Measurements from ENCODE around the gene TRPV6. TPM values are rescaled to one million over a fixed set of nuclear protein-coding genes. Genes with fewer than 3 reads are reported as not detected.

The TRPV6 gene
- polyA plus RNA-seq, 1 donor from 2014 or later, result not detected

DNA sequence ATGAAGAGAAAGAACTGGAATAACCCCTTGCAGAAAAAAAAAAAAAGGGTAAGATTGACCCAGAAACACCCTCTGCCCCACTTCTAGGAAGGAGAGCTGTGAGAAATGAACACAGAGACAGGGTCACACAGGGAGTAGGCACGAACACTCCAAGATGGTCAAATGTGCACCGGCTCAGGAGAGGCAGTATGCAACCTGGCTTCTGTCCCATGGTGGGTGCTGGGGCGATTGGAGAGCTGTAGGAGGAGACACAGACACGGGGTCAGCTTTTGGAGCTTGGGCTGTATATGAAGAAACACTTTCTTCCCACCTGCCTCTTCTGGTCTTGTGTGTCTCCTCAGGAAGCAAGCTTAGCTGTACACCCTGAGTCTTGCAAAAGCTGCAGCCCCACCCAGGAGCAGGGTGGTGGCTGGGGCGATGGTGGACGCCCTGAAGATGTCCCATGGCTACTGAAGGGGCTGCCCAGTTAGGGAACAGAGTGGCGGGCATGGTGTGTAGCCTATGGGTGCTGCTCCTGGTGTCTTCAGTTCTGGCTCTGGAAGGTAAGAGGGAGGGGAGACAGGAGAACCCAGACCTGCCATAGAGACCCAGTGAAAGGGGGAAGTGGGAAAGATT, 22.7 kb downstream of the TRPV6 start:
- Mint-ChIP-seq H3K4me3 (no peak overlapping the region), H3K9me3 (no peaks in the 10 kb centered on the region), H3K36me3 (peaks cover 10% of the 10 kb centered on the region), H3K4me1 (peaks cover 0 to 5% (median 3%) of the 10 kb centered on the region in 3 donors), H3K27ac (no peak overlapping the region), H3K27me3 (no peaks in the 10 kb centered on the region)

DNA sequence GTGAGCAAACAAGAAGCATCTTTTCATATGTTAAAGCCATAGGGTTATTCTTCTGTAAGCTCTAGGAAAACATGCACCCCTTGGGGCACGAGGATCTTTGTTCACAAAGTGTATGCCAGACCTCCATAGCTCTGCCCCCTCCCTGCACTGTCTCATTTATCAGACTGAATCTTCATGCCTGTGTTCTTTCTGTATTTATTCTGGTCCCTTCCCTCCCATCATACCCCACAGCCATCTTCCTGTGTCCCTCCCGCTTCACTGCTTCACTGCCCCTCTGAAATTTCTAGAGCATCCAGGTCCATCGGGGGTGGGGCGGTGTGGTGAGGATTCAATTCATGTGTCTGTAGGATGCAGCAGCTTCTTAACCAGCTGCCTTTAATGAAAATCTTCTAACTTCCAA, 23.2 kb downstream of the TRPV6 start:
- no peak overlapping the region for H3K4me3 Mint-ChIP-seq

DNA sequence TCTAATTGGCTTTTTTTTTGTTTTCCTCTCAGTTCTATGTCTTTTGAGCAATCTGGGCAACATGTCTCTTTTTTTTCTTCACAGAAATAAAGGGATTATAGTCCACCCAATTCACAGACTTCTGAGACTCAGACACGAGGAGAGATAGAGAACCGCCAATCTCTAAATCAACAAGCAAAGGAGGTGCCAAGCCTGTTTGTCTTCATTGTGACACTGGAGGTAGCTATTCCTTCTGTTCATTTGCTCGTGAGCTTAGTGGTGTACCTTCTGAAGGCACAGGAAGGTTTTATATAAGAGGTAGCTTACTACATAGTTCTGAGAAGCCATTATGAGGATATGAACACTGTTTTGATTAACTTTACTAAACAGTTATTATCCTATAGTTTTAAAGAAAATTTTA, 24.6 kb downstream of the TRPV6 start:
- Mint-ChIP-seq H3K4me3 (no peak overlapping the region), H3K36me3 (peaks cover 9% of the 10 kb centered on the region), H3K27me3 (peaks cover 1% of the 10 kb centered on the region), H3K9me3 (no peaks in the 10 kb centered on the region), H3K4me1 (peaks cover 4 to 12% (median 6%) of the 10 kb centered on the region in 3 donors), H3K27ac (peak overlapping the region in 1 of 3 donors; percentile 9)

More for the DNA sequence above, 23.2 kb downstream of the TRPV6 start:
- Mint-ChIP-seq H3K27ac (no peak overlapping the region), H3K36me3 (peaks cover 10% of the 10 kb centered on the region), H3K9me3 (no peaks in the 10 kb centered on the region), H3K4me1 (peaks cover 0 to 5% (median 3%) of the 10 kb centered on the region in 3 donors), H3K27me3 (no peaks in the 10 kb centered on the region)

DNA sequence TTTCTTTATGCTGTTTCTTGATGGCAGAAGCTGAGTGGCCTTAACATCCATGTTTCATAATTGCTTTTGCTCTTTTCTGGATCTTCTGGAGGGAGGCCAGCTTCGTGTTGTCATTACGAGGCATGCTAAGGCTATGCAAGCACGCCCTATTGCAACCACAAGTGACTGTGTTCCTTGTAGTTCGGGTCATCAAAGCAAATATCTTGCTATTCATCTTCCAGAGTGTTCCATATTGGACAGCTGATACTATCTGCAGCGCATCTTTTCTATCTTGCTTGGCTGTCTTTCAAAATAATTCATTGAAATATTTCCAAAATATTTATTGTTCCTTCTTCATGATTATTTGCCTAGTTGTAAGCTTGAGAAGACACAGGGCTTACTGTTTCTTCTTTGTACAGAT, 25.7 kb downstream of the TRPV6 start:
- Mint-ChIP-seq H3K27ac (no peak overlapping the region), H3K4me3 (no peak overlapping the region), H3K9me3 (no peaks in the 10 kb centered on the region), H3K4me1 (peaks cover 6 to 16% (median 9%) of the 10 kb centered on the region in 3 donors), H3K36me3 (peaks cover 9% of the 10 kb centered on the region), H3K27me3 (peaks cover 1% of the 10 kb centered on the region)

DNA sequence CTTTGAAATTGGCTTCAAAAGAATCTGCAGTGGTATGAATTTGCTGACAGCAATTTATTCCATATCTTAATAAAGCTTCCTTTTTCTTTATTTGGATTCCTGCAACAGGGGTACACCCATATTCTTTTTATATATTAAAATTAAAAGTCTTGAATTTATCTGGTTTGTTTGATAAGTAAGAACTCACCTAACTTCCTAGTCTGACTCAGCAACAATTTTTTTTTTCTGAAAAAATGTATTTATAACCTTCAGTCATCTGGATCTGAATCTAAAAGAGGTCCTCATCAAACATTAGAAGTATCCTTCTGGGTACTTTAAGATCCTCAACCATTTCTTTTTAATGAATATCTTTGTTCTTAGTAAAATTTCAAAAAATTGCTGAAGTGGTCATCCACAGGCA, 26.1 kb downstream of the TRPV6 start:
- H3K4me3 Mint-ChIP-seq, result no peak overlapping the region
- H3K9me3 Mint-ChIP-seq, result no peaks in the 10 kb centered on the region
- peaks cover 9% of the 10 kb centered on the region for H3K36me3 Mint-ChIP-seq
- no peak overlapping the region for H3K27ac Mint-ChIP-seq
- peaks cover 1% of the 10 kb centered on the region for H3K27me3 Mint-ChIP-seq
- H3K4me1 Mint-ChIP-seq, result peaks cover 6 to 16% (median 9%) of the 10 kb centered on the region in 3 donors

DNA sequence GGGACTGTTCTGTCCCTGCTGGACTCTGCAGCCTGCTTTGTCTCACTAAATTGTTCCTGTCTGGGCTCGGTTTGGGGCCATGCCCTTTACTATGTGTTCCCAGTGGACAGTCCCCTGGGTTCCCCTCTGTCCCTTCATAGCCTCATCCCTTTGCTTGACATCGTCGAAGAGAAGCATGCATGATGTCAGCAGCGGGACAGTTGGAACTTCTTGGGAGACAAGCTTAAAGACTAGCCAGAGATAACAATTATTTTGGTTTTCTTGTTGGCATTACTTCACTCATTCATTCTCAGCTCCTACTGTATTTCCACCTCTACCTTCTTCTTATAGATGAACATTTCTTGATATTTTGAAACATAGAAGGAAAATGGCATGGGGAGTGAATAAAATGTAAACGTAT, 27.9 kb downstream of the TRPV6 start:
- H3K27me3 Mint-ChIP-seq, result peaks cover 1% of the 10 kb centered on the region
- H3K4me3 Mint-ChIP-seq, result peak overlapping the region in 1 of 4 donors; percentile 72
- peaks cover 11 to 23% (median 13%) of the 10 kb centered on the region in 3 donors for H3K4me1 Mint-ChIP-seq
- H3K27ac Mint-ChIP-seq, result no peak overlapping the region
- H3K36me3 Mint-ChIP-seq, result peaks cover 7% of the 10 kb centered on the region
- H3K9me3 Mint-ChIP-seq, result no peaks in the 10 kb centered on the region

DNA sequence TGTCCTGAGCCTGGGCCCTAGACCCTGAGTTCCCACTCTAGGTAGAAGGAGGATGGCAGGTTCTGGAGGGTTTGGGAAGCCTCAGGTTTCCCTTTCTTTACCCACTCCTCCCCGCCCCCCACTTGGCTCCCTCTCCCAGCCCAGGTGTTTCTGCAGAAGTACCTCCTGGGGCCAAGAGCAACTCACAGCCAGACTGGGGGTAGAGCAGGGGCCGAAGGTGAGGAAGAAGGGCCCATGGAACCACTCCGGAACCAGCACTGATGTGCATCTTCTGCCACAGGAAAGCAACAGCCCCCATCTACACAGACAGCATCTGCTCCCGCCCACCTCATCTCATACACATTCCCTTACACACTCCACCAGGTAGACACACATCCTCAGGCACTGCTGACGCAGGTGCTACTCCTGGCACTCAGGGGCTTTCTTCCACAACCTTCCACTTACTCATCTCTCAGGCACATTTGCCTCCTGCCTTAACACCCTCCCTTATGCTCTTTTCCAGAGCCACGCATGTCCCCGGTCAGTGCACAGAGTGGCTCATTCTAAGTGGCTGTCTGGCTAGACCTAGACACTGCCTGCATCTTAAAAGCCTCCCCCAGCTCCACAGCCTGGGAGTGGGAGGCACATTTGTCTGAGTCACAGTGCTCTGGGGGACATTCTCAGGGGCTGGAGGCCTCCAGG, 28.8 kb downstream of the TRPV6 start:
- H3K36me3 Mint-ChIP-seq, result peaks cover 2% of the 10 kb centered on the region
- peak overlapping the region in 1 of 3 donors; percentile 6 for H3K27ac Mint-ChIP-seq
- peaks cover 11 to 26% (median 13%) of the 10 kb centered on the region in 3 donors for H3K4me1 Mint-ChIP-seq
- no peaks in the 10 kb centered on the region for H3K9me3 Mint-ChIP-seq
- peak overlapping the region in 3 of 4 donors; percentile 72 to 95 (median 85) for H3K4me3 Mint-ChIP-seq
- peaks cover 1% of the 10 kb centered on the region for H3K27me3 Mint-ChIP-seq

DNA sequence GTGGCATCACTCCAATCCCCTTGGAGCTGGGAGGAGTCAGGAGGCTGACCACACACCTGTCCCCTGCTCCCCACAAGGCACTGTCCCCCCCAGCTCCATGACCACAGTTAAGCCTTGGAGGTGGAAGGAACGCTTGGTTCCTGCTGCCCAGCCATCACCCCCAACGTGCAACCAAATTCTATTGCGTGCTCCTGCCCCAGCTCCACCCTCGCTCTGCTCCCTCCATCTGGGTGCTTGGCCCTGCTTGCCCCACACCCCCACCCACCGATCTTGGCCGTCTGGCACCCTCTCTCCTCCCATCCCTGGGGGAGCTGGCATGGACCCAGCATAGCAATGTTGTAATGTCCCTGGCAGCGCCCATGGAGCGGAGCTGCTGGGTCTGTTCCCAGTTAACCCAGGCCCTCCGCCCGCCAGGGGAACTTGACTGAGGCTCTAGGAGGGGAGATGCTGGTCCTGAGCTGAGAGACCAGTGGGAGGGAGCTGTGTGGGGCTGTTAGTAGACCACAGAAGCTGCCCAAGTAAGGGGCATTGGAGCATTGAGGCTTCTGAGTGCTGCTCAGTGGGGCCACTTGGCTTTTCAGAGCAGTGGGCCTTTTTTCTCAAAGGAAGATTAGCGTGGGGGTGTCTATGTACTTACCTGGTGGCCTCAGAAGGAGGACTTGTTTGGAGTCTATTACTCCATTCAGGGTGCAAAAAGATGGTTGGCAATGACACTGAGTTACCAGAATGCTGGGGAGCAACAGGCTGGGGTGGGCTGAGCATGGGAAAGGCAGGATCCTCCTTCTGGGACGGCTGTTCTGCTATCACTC, 29.6 kb downstream of the TRPV6 start:
- H3K9me3 Mint-ChIP-seq, result no peaks in the 10 kb centered on the region
- H3K4me3 Mint-ChIP-seq, result peak overlapping the region; percentile 72 to 95 (median 84)
- H3K27me3 Mint-ChIP-seq, result peaks cover 1% of the 10 kb centered on the region
- peaks cover 2% of the 10 kb centered on the region for H3K36me3 Mint-ChIP-seq
- H3K27ac Mint-ChIP-seq, result peak overlapping the region in 2 of 3 donors; percentile 23 to 76
- H3K4me1 Mint-ChIP-seq, result peaks cover 11 to 29% (median 17%) of the 10 kb centered on the region in 3 donors

DNA sequence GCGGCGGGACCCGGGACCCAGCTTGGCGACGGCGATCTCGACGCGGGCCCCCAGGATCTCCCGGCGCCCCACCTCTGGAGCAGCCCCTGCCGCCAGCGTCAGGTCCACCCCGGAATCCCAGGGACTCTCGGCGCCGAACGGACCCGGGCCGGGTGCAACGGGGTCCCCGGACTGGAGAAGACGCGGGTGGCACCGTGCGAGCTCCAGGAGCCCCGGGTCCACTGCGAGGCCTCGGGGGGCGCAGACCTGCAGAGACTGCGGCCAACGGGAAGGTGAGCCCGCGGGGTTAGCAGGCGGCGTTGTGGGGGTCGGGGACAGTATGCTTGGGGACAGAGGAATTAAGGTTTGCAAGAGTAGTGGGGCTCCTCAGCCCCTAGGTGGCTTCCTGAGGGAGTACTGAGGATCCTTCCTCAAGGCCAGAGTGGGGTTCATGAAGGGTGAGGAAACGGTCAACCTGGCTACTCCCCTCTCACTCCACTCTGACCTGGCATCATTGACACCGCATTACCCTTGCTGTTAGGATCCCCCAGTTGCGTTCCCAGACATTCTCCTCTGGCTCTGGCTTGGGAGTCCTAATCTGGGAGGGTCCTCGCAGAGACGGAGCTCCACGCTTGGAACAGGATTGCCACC, 30.3 kb downstream of the TRPV6 start:
- Mint-ChIP-seq H3K4me1 (peaks cover 11 to 29% (median 17%) of the 10 kb centered on the region in 3 donors), H3K9me3 (no peaks in the 10 kb centered on the region), H3K36me3 (peaks cover 3% of the 10 kb centered on the region), H3K27me3 (peaks cover 1% of the 10 kb centered on the region), H3K4me3 (peak overlapping the region; percentile 72 to 95 (median 84)), H3K27ac (peak overlapping the region in 1 of 3 donors; percentile 59)

DNA sequence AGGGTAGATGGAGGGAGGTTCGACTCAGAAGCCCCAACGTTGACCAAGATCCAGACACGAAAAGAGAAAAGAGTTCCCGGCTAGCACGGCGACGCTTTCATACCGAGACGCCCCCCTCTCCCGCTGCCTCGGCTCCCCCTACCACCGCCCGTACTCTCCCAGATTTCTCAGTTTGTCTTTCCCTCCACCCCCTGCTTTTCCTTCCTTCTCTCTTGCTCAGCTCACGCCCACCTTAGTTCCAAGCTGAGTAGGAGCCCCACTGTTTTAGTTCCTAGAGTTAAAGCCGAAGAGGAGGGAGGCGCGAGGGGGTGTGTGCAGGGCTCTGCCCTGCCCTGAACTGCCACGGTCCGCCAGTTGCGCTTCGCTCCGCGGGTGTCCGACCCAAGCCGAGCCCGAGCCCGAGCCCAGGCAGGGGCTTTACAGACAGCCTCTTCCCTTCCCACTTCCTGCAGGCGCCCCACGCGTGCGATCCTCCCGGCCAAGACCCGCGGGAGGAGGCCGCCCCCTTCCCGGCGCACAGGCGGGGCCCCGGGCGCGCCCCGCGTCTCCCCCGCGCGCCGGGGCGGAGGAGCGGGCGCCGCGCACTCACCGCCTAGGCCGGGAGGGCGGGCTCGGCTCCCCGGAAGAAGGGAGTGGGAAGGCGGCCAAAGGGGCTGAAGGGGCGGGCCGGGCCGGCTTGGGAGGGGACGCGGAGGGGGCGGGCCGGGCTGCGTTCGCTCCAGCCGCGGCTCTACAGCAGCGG, 31.0 kb downstream of the TRPV6 start, which contains the start of gene EPHB6:
TSS of gene EPHB6 (plus strand) at position 705 of the 742 bp plus-strand sequence. CDS start 8,152 bp downstream, outside the sequence.
- Mint-ChIP-seq H3K4me1 (peaks cover 11 to 26% (median 17%) of the 10 kb centered on the region in 3 donors), H3K27ac (peak within 1 kb of the TSS; percentile 76 to 97 (median 96)), H3K27me3 (peaks cover 1% of the 10 kb centered on the region), H3K36me3 (peaks cover 3% of the 10 kb centered on the region), H3K4me3 (peak within 1 kb of the TSS; percentile 91 to 100 (median 99)), H3K9me3 (no peaks in the 10 kb centered on the region)

DNA sequence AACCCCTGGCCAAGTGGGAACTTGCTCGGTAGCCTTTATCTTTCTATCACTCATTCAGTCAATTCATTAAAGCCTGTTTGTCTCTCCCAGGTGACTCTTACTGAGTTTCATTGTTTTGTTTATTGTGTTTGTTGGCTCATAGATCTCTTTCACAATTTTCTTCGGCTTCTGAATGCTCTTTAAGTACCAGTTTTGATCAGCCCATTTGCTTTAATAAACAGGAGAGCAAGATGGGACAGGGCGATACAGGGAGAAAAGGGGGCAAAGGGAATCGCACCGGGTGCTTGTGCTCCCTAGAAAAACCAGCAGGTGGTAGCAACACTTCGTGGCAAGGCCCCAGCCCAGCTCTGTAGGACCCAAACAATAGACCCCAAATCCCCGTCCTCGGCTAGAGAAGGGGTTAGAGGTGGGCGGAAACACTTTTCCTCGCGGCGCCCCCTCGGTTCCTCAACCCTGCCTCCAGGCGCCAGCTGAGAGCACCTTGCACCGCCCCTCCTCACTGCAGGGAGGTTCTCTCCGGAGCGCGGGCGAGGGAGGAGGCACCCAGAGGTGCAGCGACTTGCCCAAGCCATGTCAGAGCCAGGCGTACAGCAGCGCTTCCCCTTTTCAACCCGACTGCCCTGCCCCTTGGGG, 31.7 kb downstream of the TRPV6 start:
- Mint-ChIP-seq H3K27ac (peak overlapping the region; percentile 74 to 97 (median 96)), H3K27me3 (peaks cover 1% of the 10 kb centered on the region), H3K9me3 (no peaks in the 10 kb centered on the region), H3K4me3 (peak overlapping the region; percentile 91 to 100 (median 99)), H3K4me1 (peaks cover 11 to 26% (median 17%) of the 10 kb centered on the region in 3 donors), H3K36me3 (peaks cover 3% of the 10 kb centered on the region)

DNA sequence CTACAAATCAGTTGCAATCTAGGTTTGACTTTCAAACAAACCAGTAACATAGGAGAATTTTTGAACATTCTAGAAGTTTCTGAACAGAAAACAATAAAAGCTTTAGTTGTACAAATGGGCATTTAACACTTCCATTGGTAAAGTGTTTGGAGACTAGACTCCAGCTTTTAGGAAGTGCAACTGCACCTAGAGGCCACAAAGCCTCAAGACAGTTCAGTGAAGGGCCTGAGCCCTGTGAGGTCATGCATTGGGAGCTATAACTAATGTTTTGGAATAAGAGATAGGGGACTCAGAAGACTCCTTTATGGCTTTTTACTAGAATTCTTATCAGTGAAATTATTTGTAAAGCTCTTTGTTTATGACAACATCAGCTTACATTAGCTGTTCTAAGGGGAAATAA, 33.6 kb downstream of the TRPV6 start:
- peak overlapping the region in 1 of 4 donors; percentile 76 for H3K4me3 Mint-ChIP-seq
- peak overlapping the region in 1 of 3 donors; percentile 29 for H3K27ac Mint-ChIP-seq
- no peaks in the 10 kb centered on the region for H3K9me3 Mint-ChIP-seq
- H3K4me1 Mint-ChIP-seq, result peaks cover 11 to 23% (median 17%) of the 10 kb centered on the region in 3 donors
- peaks cover 1% of the 10 kb centered on the region for H3K27me3 Mint-ChIP-seq
- H3K36me3 Mint-ChIP-seq, result peaks cover 3% of the 10 kb centered on the region

DNA sequence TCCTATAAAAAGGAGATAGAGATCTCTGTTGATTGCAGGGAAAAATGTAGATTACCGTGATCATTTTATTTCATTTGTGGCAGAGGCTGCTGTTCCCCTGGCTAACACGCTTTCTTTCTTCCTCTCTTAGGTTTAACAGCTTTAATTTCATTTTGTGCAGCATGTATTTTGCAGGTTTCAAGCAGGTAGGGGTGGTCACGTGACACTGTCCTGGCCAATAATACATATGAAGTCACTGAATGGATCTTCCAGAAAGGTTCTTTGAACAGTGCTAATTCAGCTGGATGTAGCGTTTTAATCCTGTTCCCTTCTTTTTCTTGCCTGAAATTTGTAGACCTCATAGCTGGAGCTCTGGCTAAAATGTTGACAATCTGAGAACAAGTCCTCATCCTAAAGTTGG, 34.3 kb downstream of the TRPV6 start:
- H3K4me1 Mint-ChIP-seq, result peaks cover 10 to 20% (median 17%) of the 10 kb centered on the region in 3 donors
- peaks cover 3% of the 10 kb centered on the region for H3K36me3 Mint-ChIP-seq
- H3K4me3 Mint-ChIP-seq, result no peak overlapping the region
- no peaks in the 10 kb centered on the region for H3K27me3 Mint-ChIP-seq
- no peak overlapping the region for H3K27ac Mint-ChIP-seq
- no peaks in the 10 kb centered on the region for H3K9me3 Mint-ChIP-seq

All from IgD-negative memory B cell (primary cell).